Gastroesophageal sphincter (tissue), 4 donors: ENCODE data around the gene B4GALT5. TPM values are rescaled to one million over a fixed set of nuclear protein-coding genes. Genes with fewer than 3 reads are reported as not detected.

Experiments used
- ATAC-seq: fragments of 150-250 bp; one replicate; pipeline ENCODE4 v1.9.1; 2016; ENCODE audit warnings: mild to moderate bottlenecking, moderate library complexity
- H3K27ac ChIP-seq, 4 donors: fragments of 200-600 bp; sonication (generic) in 3 of 4; 1 replicate in 3 of 4; 2 replicates in 1 of 4; pipeline ENCODE4 v1.5.1; 2016 to 2019
- H3K27me3 ChIP-seq: fragments of 200-600 bp; sonication (generic); one replicate; pipeline ENCODE4 v1.5.1; 2019
- H3K36me3 ChIP-seq, 2 donors: fragments of 200-600 bp; sonication (generic); one replicate each; pipeline ENCODE4 v1.5.1; 2019; ENCODE audit warnings: control low read depth in 1 of 2
- H3K4me1 ChIP-seq, 3 donors: fragments of 200-600 bp; sonication (generic); 1 replicate in 2 of 3; 2 replicates in 1 of 3; pipeline ENCODE4 v1.5.1; 2016 to 2019; ENCODE audit warnings: control low read depth in 2 of 3
- H3K4me3 ChIP-seq, 2 donors: fragments of 200-600 bp; sonication (generic); one replicate each; pipeline ENCODE4 v1.5.1; 2019; ENCODE audit warnings: mild to moderate bottlenecking in 1 of 2, moderate library complexity in 1 of 2
- H3K9me3 ChIP-seq, 3 donors: fragments of 200-600 bp; sonication (generic); one replicate each; pipeline ENCODE4 v1.5.1; 2017 to 2019; ENCODE audit warnings: control low read depth in 2 of 3
- EP300 ChIP-seq: sonication (generic); formaldehyde crosslinking; IDR thresholded peaks from one replicate; pipeline ENCODE4 v1.6.1; 2017; ENCODE audit warnings: antibody characterized with exemption, mild to moderate bottlenecking
- POLR2A ChIP-seq, 2 donors: fragments of 450-650 bp; IDR thresholded peaks; one replicate each; pipeline ENCODE4 v1.6.1; 2017; ENCODE audit warnings: antibody characterized with exemption in 2 of 2, mild to moderate bottlenecking in 2 of 2, moderate library complexity in 1 of 2
- POLR2AphosphoS5 ChIP-seq: sonication (generic); formaldehyde crosslinking; IDR thresholded peaks from one replicate; pipeline ENCODE4 v1.6.1; 2017; ENCODE audit warnings: antibody characterized with exemption
- WGBS, 2 donors: methylation state at CpG; one replicate each; pipeline ENCODE4 v1.1.5; 2018; ENCODE audit warnings: low coverage in 1 of 2; 5-methylcytosine and 5-hydroxymethylcytosine counted together
- small RNA-seq, 4 donors: library from RNA; depleted of rRNA; stranded (forward); fragments of <200 nt; gene quantifications; one replicate each; pipeline ENCODE3, GENCODE V24; 2016
- total RNA-seq, 4 donors: library from RNA; depleted of rRNA; stranded (reverse); fragments of >200 nt; gene quantifications; one replicate each; pipeline ENCODE4 v1.1.0, GENCODE V29; 2016
- TF ChIP-seq, protein P1 (sequence below), 4 experiments: fragments of 200-600 bp in 2 of 4; fragments of 450-650 bp in 2 of 4; sonication (generic) in 1 of 4; IDR thresholded peaks; one replicate each; pipeline ENCODE4 v1.5.1; 2017 to 2019; ENCODE audit warnings: antibody characterized with exemption in 4 of 4, mild to moderate bottlenecking in 2 of 4, moderate library complexity in 2 of 4

Gene B4GALT5
- total RNA-seq, 4 donors from 2014 or later, result 20.2 to 35.6 (median 28.8) TPM

GRCh38 chr20:49585585-49586245 is 128.0 kb downstream of the B4GALT5 start:
- Histone ChIP-seq H3K9me3 (peaks cover 0 to 7% (median 0%) of the 10 kb centered on the region in 3 donors), H3K36me3 (no peaks in the 10 kb centered on the region), H3K27ac (peak overlapping the region in 3 of 4 donors; percentile 75 to 79 (median 76)), H3K4me1 (peaks cover 0 to 78% (median 11%) of the 10 kb centered on the region in 3 donors), H3K4me3 (no peak overlapping the region), H3K27me3 (no peaks in the 10 kb centered on the region)
- TF ChIP-seq, protein P1, sequence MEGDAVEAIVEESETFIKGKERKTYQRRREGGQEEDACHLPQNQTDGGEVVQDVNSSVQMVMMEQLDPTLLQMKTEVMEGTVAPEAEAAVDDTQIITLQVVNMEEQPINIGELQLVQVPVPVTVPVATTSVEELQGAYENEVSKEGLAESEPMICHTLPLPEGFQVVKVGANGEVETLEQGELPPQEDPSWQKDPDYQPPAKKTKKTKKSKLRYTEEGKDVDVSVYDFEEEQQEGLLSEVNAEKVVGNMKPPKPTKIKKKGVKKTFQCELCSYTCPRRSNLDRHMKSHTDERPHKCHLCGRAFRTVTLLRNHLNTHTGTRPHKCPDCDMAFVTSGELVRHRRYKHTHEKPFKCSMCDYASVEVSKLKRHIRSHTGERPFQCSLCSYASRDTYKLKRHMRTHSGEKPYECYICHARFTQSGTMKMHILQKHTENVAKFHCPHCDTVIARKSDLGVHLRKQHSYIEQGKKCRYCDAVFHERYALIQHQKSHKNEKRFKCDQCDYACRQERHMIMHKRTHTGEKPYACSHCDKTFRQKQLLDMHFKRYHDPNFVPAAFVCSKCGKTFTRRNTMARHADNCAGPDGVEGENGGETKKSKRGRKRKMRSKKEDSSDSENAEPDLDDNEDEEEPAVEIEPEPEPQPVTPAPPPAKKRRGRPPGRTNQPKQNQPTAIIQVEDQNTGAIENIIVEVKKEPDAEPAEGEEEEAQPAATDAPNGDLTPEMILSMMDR (IDR thresholded peaks at IDR 0.05), result no peak
- TF ChIP-seq POLR2AphosphoS5, result no peak
- no peak for TF ChIP-seq POLR2A (IDR thresholded peaks at IDR 0.05)
- TF ChIP-seq EP300, result no peak
- no peak for ATAC-seq
- 77 to 79% methylated on average over 4 to 8 of the region's 9 CpGs for WGBS, 2 donors

GRCh38 chr20:49584418-49585382 is 129.0 kb downstream of the B4GALT5 start:
- ATAC-seq, result peak; percentile 30
- Histone ChIP-seq H3K4me3 (no peak overlapping the region), H3K9me3 (peaks cover 0 to 7% (median 0%) of the 10 kb centered on the region in 3 donors), H3K27ac (peak overlapping the region; percentile 26 to 79 (median 76)), H3K36me3 (no peaks in the 10 kb centered on the region), H3K4me1 (peaks cover 0 to 82% (median 20%) of the 10 kb centered on the region in 3 donors), H3K27me3 (no peaks in the 10 kb centered on the region)
- 72 to 73% methylated on average over 7 to 13 of the region's 14 CpGs for WGBS, 2 donors
- no peak for TF ChIP-seq POLR2A (IDR thresholded peaks at IDR 0.05)
- TF ChIP-seq, protein P1 (IDR thresholded peaks at IDR 0.05), result no peak

DNA sequence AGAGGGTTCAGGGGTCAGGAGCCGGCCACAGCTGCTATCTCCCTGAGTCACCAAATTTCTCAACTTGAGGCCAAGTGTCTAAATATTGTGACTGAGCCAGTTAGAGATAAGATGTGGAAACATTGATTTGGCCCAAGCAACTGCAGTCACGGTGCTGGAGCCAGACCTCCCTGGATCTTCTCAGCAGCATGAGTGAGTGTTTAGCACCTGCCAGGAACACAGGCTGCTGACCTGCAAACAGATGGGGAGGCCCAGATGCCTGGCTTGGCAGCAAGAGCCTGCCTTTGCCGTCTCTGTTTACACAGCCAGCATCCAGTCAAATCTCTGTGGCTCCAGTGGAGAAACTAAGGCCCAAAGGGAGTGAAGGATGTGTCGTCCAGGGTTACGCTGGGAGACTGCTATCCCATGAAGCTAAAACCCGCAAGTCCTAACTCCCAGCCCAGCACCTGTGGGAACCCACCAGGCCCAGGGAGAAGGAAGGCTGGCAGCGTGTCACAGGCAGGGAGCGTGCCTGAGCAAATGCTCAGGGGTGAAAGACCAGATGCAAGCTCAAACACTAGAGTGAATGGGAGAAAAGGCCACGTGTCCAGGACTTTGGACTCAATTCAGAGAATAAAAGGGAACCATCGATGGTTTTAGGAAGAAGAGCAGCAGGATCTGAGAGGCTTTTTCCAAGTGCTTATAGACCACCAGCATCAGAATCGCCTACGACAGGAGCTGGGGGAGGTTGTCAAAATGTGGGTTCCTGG is 129.8 kb downstream of the B4GALT5 start:
- Histone ChIP-seq H3K9me3 (peaks cover 0 to 7% (median 0%) of the 10 kb centered on the region in 3 donors), H3K27ac (peak overlapping the region; percentile 26 to 79 (median 76)), H3K4me3 (no peak overlapping the region), H3K4me1 (peaks cover 0 to 89% (median 26%) of the 10 kb centered on the region in 3 donors), H3K36me3 (no peaks in the 10 kb centered on the region), H3K27me3 (no peaks in the 10 kb centered on the region)
- TF ChIP-seq, protein P1 (IDR thresholded peaks at IDR 0.05), result peak in 2 of 4 experiments; percentile 2 to 11
- peak; percentile 92 for TF ChIP-seq POLR2AphosphoS5
- TF ChIP-seq EP300, result no peak
- WGBS, 2 donors, result 11 to 32% methylated on average over 4 to 5 of the region's 12 CpGs
- ATAC-seq, result peak; percentile 88

GRCh38 chr20:49583343-49583668 is 130.4 kb downstream of the B4GALT5 start:
- Histone ChIP-seq H3K27ac (peak overlapping the region in 3 of 4 donors; percentile 75 to 79 (median 76)), H3K4me3 (no peak overlapping the region)

More at GRCh38 chr20:49583343-49583668, 130.4 kb downstream of the B4GALT5 start:
- Histone ChIP-seq H3K9me3 (peaks cover 0 to 7% (median 0%) of the 10 kb centered on the region in 3 donors), H3K36me3 (no peaks in the 10 kb centered on the region), H3K4me1 (peaks cover 0 to 88% (median 26%) of the 10 kb centered on the region in 3 donors), H3K27me3 (no peaks in the 10 kb centered on the region)
- TF ChIP-seq EP300, result no peak
- WGBS, 2 donors, result 66 to 93% methylated on average over 3 to 4 of the region's 4 CpGs
- no peak for ATAC-seq

Small RNA genes lying within 50 kb of the gene (small RNA-seq; reads per million reads assigned to genes)
- gene RN7SL197P (0 reads per million in 4 donors), gene SNRPFP1 (0 reads per million in 4 donors)

Other genes with a start within 250 kb of the B4GALT5 start
- gene KCNB1, start 231.2 kb downstream of the B4GALT5 start, total RNA-seq, result 10 to 100 TPM; 26.3 to 44.1 (median 38.0) TPM
- gene PTGIS, start 145.7 kb downstream of the B4GALT5 start, total RNA-seq, result 100 to 1,000 TPM in 3 of 4 donors, 10 to 100 TPM in 1; 75.3 to 169 (median 137) TPM
- gene SLC9A8, start 99.0 kb upstream of the B4GALT5 start, total RNA-seq, result 1 to 10 TPM; 4.7 to 9.3 (median 7.5) TPM
- gene SPATA2, start 201.7 kb upstream of the B4GALT5 start, total RNA-seq, result 1 to 10 TPM; 2.7 to 7.2 (median 4.9) TPM
- gene RNF114, start 222.5 kb upstream of the B4GALT5 start, total RNA-seq, result 100 to 1,000 TPM in 2 of 4 donors, 10 to 100 TPM in 2; 80.3 to 109 (median 101) TPM